Psoas muscle (tissue), 8 donors: ENCODE measurements around the gene COLEC12. TPM values are rescaled to one million over a fixed set of nuclear protein-coding genes. Genes with fewer than 3 reads are reported as not detected.
A peak's percentile ranks its signal among the peaks of the same experiment; 100 is the strongest.

ENCODE experiments used
- ATAC-seq, 4 donors: fragments of 200-7000 bp; cut with Tn5 transposase; one replicate each; pipeline ENCODE4 v1.9.1; 2020; ENCODE audit warnings: moderate library complexity in 3 of 4, mild to moderate bottlenecking in 2 of 4
- DNase-seq, 2 donors: peaks; one replicate each; pipeline ENCODE4 v3.0.0-alpha.2; 2020
- H3K27ac ChIP-seq: fragments of 200-600 bp; one replicate; pipeline ENCODE4 v1.8.0; 2022
- H3K27me3 ChIP-seq, 3 donors: fragments of 200-600 bp in 1 of 3; one replicate each; pipeline versions ENCODE4 v1.6.1 to v1.8.0; 2013 to 2022; ENCODE audit warnings: low read length in 2 of 3, mild to moderate bottlenecking in 2 of 3, moderate library complexity in 1 of 3; ENCODE audit not compliant: insufficient read depth in 3 of 3
- H3K36me3 ChIP-seq, 2 donors: fragments of 200-600 bp in 1 of 2; one replicate each; pipeline versions ENCODE4 v1.6.1 to v1.8.0; 2013 to 2022; ENCODE audit warnings: low read depth in 1 of 2, mild to moderate bottlenecking in 1 of 2, moderate library complexity in 1 of 2; ENCODE audit not compliant: insufficient read depth in 1 of 2
- H3K4me1 ChIP-seq: fragments of 200-600 bp; one replicate; pipeline ENCODE4 v1.8.0; 2022
- H3K4me3 ChIP-seq: fragments of 200-600 bp; one replicate; pipeline ENCODE4 v1.8.0; 2022; ENCODE audit warnings: mild to moderate bottlenecking
- H3K9me3 ChIP-seq: fragments of 200-600 bp; one replicate; pipeline ENCODE4 v1.8.0; 2022
- CTCF ChIP-seq: fragments of 200-600 bp; IDR thresholded peaks from one replicate; pipeline ENCODE4 v1.8.0; 2022; ENCODE audit warnings: antibody characterized with exemption
- WGBS, 3 donors: extraction: QIAGEN DNeasy Blood & Tissue Kit; methylation state at CpG; one replicate each; pipeline versions ENCODE4 v1.1.6 to v1.1.7; 2013; 5-methylcytosine and 5-hydroxymethylcytosine counted together
- intact Hi-C, 2 donors: fragments of 100-400 bp; cut with DNase I; formaldehyde crosslinking; loops; one replicate each; pipeline versions ENCODE4 v1.11.0 to v1.14.2; 2022
- polyA plus RNA-seq, 3 donors: library from polyadenylated mRNA; stranded (reverse); fragments of 200-250 nt; gene quantifications; one replicate each; pipeline ENCODE4 v1.2.3, GENCODE V29; 2013
- total RNA-seq, 4 donors: library from RNA; stranded (reverse); fragmentation: NEBNext Ultra II Directional in 2 of 4; extraction: Animal tissue kit (Norgen Biotek cat#: 25700) in 2 of 4; gene quantifications; one replicate each; pipeline versions ENCODE4 v1.2.1 to v1.2.4, GENCODE V29; 2021 to 2023
- donor health status: healthy with polysubstance abuse.
- donor health status: DM: no; HTN: no; CAD: no; lungs with moderate emphysema.
- donor health status: Bipolar disorder and iron deficiency.
- donor health status: healthy.
- donor health status: DM: yes; HTN: yes; CAD: no.
- donor health status: DM: no; HTN: no; CAD: no.
- donor health status: DM: no; HTN: no; CAD: no.
- donor health status: DM: yes; HTN: yes; CAD: no.

COLEC12 gene
- total and polyA plus RNA-seq, 7 donors = 0.80 to 6.4 (median 3.4) TPM

DNA sequence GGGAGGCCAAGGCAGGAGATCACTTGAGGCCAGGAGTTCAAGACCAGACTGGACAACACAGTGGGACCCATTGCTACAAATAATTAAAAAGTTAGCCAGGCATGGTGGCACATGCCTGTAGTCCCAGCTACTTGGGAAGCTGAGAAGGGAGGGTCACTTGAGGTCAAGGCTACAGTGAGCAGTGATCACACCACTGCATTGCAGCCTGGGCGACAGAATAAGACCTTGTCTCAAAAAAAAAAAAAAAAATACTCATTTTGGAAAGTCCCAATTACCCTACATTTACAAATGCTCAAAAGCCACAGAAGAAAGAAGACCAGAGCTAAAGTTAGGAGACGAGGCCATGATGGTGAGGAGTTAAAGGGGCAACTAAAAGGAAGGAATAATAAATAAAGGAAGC lies 61.9 kb downstream of the COLEC12 start:
- DNase-seq = no peak
- H3K4me1 ChIP-seq = no peaks in the 10 kb centered on the region
- H3K36me3 ChIP-seq = no peaks in the 10 kb centered on the region
- no peak for TF ChIP-seq CTCF
- H3K9me3 ChIP-seq = no peaks in the 10 kb centered on the region
- H3K27me3 ChIP-seq = no peaks in the 10 kb centered on the region
- no peak for ATAC-seq
- H3K27ac ChIP-seq = no peak overlapping the region
- intact Hi-C loops = no loop called here
- 80 to 85% (median 84%) methylated on average over 2 of the region's 2 CpGs for WGBS, 3 donors
- H3K4me3 ChIP-seq = no peak overlapping the region

- ATAC-seq = no peak
- Histone ChIP-seq H3K9me3 (no peaks in the 10 kb centered on the region), H3K4me1 (no peaks in the 10 kb centered on the region), H3K27me3 (no peaks in the 10 kb centered on the region), H3K36me3 (no peaks in the 10 kb centered on the region), H3K27ac (no peak overlapping the region), H3K4me3 (no peak overlapping the region)
- TF ChIP-seq CTCF = no peak
- WGBS, 3 donors = 84 to 88% (median 87%) methylated on average over 4 of the region's 4 CpGs
- no peak for DNase-seq
- intact Hi-C loops = no loop called here
Observed at GRCh38 chr18:435940-436339, 64.6 kb downstream of the COLEC12 start.

GRCh38 chr18:434410-434809 lies 66.1 kb downstream of the COLEC12 start:
- 0 to 23% (median 0%) methylated on average over 1 of the region's 1 CpG for WGBS, 3 donors
- peak in 1 of 4 donors; percentile 42 for ATAC-seq
- no peaks in the 10 kb centered on the region for H3K4me1 ChIP-seq
- no peak for TF ChIP-seq CTCF
- H3K27ac ChIP-seq = no peak overlapping the region
- H3K36me3 ChIP-seq = no peaks in the 10 kb centered on the region
- H3K27me3 ChIP-seq = no peaks in the 10 kb centered on the region
- H3K9me3 ChIP-seq = no peaks in the 10 kb centered on the region
- DNase-seq = no peak
- H3K4me3 ChIP-seq = no peak overlapping the region
- intact Hi-C loops = no loop called here

DNA sequence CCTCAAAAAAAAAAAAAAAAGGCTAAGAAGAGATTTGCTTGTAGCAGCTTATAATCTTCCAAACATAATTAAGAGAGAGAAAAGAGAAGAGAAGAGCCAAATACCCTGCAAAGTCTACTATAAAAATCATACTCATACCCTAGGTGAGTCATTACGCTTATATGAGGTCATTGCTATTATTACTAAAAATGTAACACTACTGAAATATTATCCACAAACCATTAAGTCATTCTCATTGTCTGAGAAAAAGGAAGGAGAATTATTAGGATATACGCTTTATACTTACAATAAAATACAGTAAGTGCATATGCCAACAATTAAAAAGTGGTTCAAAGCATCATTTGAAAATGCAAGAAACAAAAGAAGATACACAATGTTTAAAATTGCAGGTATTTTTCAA lies 66.5 kb downstream of the COLEC12 start:
- 81 to 88% (median 85%) methylated on average over 2 of the region's 2 CpGs for WGBS, 3 donors
- no peak for ATAC-seq
- no peak for TF ChIP-seq CTCF

GRCh38 chr18:433298-433697 lies 67.2 kb downstream of the COLEC12 start:
- H3K4me3 ChIP-seq = no peak overlapping the region
- ATAC-seq (no peak), DNase-seq (no peak)
- H3K36me3 ChIP-seq = no peaks in the 10 kb centered on the region
- WGBS, 3 donors = 72 to 82% (median 79%) methylated on average over 3 of the region's 3 CpGs
- no peaks in the 10 kb centered on the region for H3K27me3 ChIP-seq
- no peak overlapping the region for H3K27ac ChIP-seq
- H3K9me3 ChIP-seq = no peaks in the 10 kb centered on the region
- no peaks in the 10 kb centered on the region for H3K4me1 ChIP-seq
- TF ChIP-seq CTCF = no peak
- intact Hi-C loops = no loop called here

More for the DNA sequence above, 66.5 kb downstream of the COLEC12 start:
- H3K27me3 ChIP-seq = no peaks in the 10 kb centered on the region
- no peak overlapping the region for H3K4me3 ChIP-seq
- H3K36me3 ChIP-seq = no peaks in the 10 kb centered on the region
- H3K9me3 ChIP-seq = no peaks in the 10 kb centered on the region
- no peak overlapping the region for H3K27ac ChIP-seq
- no peaks in the 10 kb centered on the region for H3K4me1 ChIP-seq
- intact Hi-C loops = no loop called here
- no peak for DNase-seq
